ENCODE data around the gene NCKAP5. TPM values are rescaled to one million over a fixed set of nuclear protein-coding genes. Genes with fewer than 3 reads are reported as not detected.

NCKAP5 gene
- total RNA-seq, 1 donor from 2014 or later, result 0.20 TPM

DNA sequence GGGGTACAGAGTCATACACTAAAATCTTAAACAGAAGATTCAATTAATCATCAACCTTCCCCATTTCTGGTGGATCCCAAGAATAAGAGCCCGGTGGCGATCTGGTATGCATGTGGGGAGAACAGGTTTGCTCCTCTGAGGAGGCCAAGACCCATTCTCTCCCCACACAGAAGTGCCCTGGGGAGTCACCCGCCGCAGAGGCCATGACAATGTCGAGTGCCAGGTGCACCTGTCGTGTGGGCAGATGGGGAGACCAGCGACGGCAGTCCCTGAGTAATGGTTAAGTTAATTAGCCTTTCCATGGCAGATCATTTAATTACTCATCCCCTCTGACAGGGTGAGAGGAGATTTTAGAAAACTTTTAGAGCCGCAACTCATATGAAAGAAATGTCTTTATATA is 345.0 kb downstream of the NCKAP5 start:
- Mint-ChIP-seq H3K27ac (ENCODE audit: unreplicated experiment) (no peak overlapping the region), H3K4me1 (ENCODE audit: low read depth, unreplicated experiment) (peaks cover 10% of the 10 kb centered on the region), H3K9me3 (ENCODE audit: unreplicated experiment) (no peaks in the 10 kb centered on the region), H3K36me3 (ENCODE audit: unreplicated experiment) (no peaks in the 10 kb centered on the region), H3K4me3 (ENCODE audit: unreplicated experiment) (no peak overlapping the region), H3K27me3 (ENCODE audit: unreplicated experiment) (no peaks in the 10 kb centered on the region)
- DNase-seq, result peak; percentile 36
- TF ChIP-seq, protein P1, sequence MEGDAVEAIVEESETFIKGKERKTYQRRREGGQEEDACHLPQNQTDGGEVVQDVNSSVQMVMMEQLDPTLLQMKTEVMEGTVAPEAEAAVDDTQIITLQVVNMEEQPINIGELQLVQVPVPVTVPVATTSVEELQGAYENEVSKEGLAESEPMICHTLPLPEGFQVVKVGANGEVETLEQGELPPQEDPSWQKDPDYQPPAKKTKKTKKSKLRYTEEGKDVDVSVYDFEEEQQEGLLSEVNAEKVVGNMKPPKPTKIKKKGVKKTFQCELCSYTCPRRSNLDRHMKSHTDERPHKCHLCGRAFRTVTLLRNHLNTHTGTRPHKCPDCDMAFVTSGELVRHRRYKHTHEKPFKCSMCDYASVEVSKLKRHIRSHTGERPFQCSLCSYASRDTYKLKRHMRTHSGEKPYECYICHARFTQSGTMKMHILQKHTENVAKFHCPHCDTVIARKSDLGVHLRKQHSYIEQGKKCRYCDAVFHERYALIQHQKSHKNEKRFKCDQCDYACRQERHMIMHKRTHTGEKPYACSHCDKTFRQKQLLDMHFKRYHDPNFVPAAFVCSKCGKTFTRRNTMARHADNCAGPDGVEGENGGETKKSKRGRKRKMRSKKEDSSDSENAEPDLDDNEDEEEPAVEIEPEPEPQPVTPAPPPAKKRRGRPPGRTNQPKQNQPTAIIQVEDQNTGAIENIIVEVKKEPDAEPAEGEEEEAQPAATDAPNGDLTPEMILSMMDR (IDR thresholded peaks at IDR 0.05; ENCODE audit: partially characterized antibody, unreplicated experiment), result no peak

DNA sequence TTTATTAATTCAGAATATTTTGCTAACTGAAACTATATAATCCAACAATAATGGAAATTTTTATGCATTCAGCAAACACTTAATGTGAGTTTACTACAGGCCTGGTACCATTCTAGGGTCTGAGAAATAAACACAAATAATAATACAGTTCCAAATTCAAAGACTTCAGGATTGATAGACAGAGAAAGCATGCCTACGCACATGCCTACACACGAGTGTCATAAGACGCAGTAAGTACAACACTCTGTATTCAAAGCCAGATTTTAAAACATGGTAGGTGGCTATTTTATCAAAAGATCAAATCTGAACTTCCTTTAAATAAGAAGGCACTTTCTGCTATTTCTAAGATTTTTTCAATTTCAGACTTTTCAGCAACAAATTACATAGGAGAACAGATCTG is 346.9 kb downstream of the NCKAP5 start:
- Mint-ChIP-seq H3K4me1 (ENCODE audit: low read depth, unreplicated experiment) (peaks cover 10% of the 10 kb centered on the region), H3K27ac (ENCODE audit: unreplicated experiment) (no peak overlapping the region), H3K36me3 (ENCODE audit: unreplicated experiment) (no peaks in the 10 kb centered on the region), H3K9me3 (ENCODE audit: unreplicated experiment) (no peaks in the 10 kb centered on the region), H3K27me3 (ENCODE audit: unreplicated experiment) (no peaks in the 10 kb centered on the region), H3K4me3 (ENCODE audit: unreplicated experiment) (no peak overlapping the region)
- TF ChIP-seq, protein P1 (IDR thresholded peaks at IDR 0.05; ENCODE audit: partially characterized antibody, unreplicated experiment), result no peak
- DNase-seq, result no peak

DNA sequence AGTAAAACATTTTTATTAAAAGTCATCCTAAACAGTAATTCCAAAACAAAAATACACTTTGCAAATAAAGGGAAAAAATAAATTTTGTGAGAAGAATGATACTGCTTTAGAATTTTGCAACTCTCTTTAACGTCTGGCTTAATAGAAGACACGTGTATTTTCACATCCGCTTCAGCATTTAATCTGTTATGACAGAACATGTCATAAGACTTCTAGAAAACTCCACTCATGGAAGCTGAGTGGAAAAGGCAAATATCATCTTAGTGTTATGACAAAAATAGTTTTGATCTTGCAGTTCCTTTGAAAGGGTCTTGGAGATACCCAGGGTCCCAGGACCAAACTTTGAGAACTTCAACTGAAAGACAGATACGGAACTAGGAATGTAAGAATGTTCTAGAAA is 350.1 kb downstream of the NCKAP5 start:
- H3K4me3 Mint-ChIP-seq (ENCODE audit: unreplicated experiment), result no peak overlapping the region
- DNase-seq, result no peak
- no peaks in the 10 kb centered on the region for H3K9me3 Mint-ChIP-seq (ENCODE audit: unreplicated experiment)
- peaks cover 10% of the 10 kb centered on the region for H3K4me1 Mint-ChIP-seq (ENCODE audit: low read depth, unreplicated experiment)
- TF ChIP-seq, protein P1 (IDR thresholded peaks at IDR 0.05; ENCODE audit: partially characterized antibody, unreplicated experiment), result no peak
- H3K36me3 Mint-ChIP-seq (ENCODE audit: unreplicated experiment), result no peaks in the 10 kb centered on the region
- H3K27ac Mint-ChIP-seq (ENCODE audit: unreplicated experiment), result no peak overlapping the region
- no peaks in the 10 kb centered on the region for H3K27me3 Mint-ChIP-seq (ENCODE audit: unreplicated experiment)

DNA sequence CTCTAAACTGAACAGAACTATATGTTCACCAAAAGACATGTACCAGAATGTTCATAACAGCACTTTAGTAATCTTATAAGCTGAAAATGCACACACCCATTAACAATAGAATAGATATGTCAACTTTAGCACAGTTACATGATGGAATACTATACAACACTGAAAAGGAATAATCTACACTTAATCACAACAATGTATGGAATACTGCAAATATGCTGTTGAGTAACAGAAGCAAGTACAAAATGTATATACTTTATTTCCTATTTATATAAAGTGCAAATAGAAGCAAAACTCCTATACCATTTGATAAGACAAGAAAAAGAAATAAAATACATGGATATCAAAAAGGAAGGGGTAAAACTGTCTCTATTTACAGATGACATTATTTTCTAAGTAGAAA is 352.8 kb downstream of the NCKAP5 start:
- H3K4me3 Mint-ChIP-seq (ENCODE audit: unreplicated experiment), result no peak overlapping the region
- no peak for DNase-seq
- no peak overlapping the region for H3K27ac Mint-ChIP-seq (ENCODE audit: unreplicated experiment)
- H3K36me3 Mint-ChIP-seq (ENCODE audit: unreplicated experiment), result no peaks in the 10 kb centered on the region
- no peaks in the 10 kb centered on the region for H3K27me3 Mint-ChIP-seq (ENCODE audit: unreplicated experiment)
- H3K4me1 Mint-ChIP-seq (ENCODE audit: low read depth, unreplicated experiment), result peaks cover 6% of the 10 kb centered on the region
- H3K9me3 Mint-ChIP-seq (ENCODE audit: unreplicated experiment), result no peaks in the 10 kb centered on the region
- TF ChIP-seq, protein P1 (IDR thresholded peaks at IDR 0.05; ENCODE audit: partially characterized antibody, unreplicated experiment), result no peak

DNA sequence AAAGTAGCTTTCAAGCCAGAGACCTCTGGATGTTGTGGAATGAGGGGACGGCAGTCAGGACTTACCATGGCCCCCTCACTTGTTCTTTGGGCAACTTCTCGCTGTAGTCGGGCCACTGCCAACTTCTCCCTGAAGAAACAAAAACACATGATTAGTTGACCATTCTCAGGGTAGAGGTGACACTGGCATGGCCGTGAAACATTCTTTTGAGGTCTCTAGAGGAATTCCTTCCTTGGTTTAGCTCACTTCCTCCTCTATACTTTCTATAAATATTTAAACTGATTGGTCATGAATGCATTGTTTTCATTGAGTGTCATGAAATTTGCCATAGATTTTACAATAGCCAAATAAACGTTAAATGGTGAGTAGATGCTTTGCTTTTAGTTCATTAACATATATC is 354.6 kb downstream of the NCKAP5 start:
- Mint-ChIP-seq H3K4me3 (ENCODE audit: unreplicated experiment) (no peak overlapping the region), H3K27me3 (ENCODE audit: unreplicated experiment) (no peaks in the 10 kb centered on the region), H3K36me3 (ENCODE audit: unreplicated experiment) (no peaks in the 10 kb centered on the region), H3K4me1 (ENCODE audit: low read depth, unreplicated experiment) (no peaks in the 10 kb centered on the region), H3K27ac (ENCODE audit: unreplicated experiment) (no peak overlapping the region), H3K9me3 (ENCODE audit: unreplicated experiment) (no peaks in the 10 kb centered on the region)
- no peak for DNase-seq
- TF ChIP-seq, protein P1 (IDR thresholded peaks at IDR 0.05; ENCODE audit: partially characterized antibody, unreplicated experiment), result no peak
